Gastrocnemius medialis (tissue), 4 donors: ENCODE results near the gene ITGA11. TPM values are rescaled to one million over a fixed set of nuclear protein-coding genes. Genes with fewer than 3 reads are reported as not detected.

Experiments
- ATAC-seq, 2 donors: fragments of 150-250 bp; one replicate each; pipeline ENCODE4 v1.9.1; 2016
- DNase-seq, 2 donors: peaks; one replicate each; pipeline ENCODE4 v3.0.0-alpha.2; 2019
- H3K27ac ChIP-seq, 4 donors: fragments of 200-600 bp; sonication (generic); 1 replicate in 1 of 4; 2 replicates in 3 of 4; pipeline ENCODE4 v1.5.1; 2016 to 2018; ENCODE audit warnings: mild to moderate bottlenecking in 2 of 4, moderate library complexity in 1 of 4
- H3K27me3 ChIP-seq, 3 donors: fragments of 200-600 bp; sonication (generic) in 2 of 3; 1 replicate in 1 of 3; 2 replicates in 2 of 3; pipeline versions ENCODE4 v1.5.1 to v1.6.0; 2016 to 2019; ENCODE audit warnings: mild to moderate bottlenecking in 1 of 3, moderate library complexity in 1 of 3
- H3K36me3 ChIP-seq, 2 donors: fragments of 200-600 bp; sonication (generic) in 1 of 2; one replicate each; pipeline ENCODE4 v1.5.1; 2017 to 2018
- H3K4me1 ChIP-seq, 2 donors: fragments of 200-600 bp; sonication (generic) in 1 of 2; one replicate each; pipeline ENCODE4 v1.5.1; 2016 to 2017; ENCODE audit warnings: mild to moderate bottlenecking in 2 of 2
- H3K4me3 ChIP-seq, 4 donors: fragments of 200-600 bp; sonication (generic) in 3 of 4; 1 replicate in 1 of 4; 2 replicates in 3 of 4; pipeline ENCODE4 v1.5.1; 2016 to 2019; ENCODE audit warnings: mild to moderate bottlenecking in 2 of 4
- H3K9me3 ChIP-seq, 3 donors: fragments of 200-600 bp; sonication (generic) in 2 of 3; 1 replicate in 1 of 3; 2 replicates in 2 of 3; pipeline ENCODE4 v1.5.1; 2016 to 2019
- POLR2A ChIP-seq, 2 donors: fragments of 450-650 bp; IDR thresholded peaks; one replicate each; pipeline ENCODE4 v1.6.1; 2017; ENCODE audit warnings: antibody characterized with exemption in 2 of 2, mild to moderate bottlenecking in 2 of 2, moderate library complexity in 2 of 2
- in situ Hi-C, 4 donors: fragments of 200-750 bp; cut with MboI; loops; one replicate each; pipeline versions ENCODE4 v1.15.0 to v1.8.0; 2017; ENCODE audit warnings: low sequenced_read_pairs in 4 of 4
- intact Hi-C: fragments of 100-400 bp; cut with DNase I; formaldehyde crosslinking; loops from one replicate; pipeline ENCODE4 v1.15.1; 2023; ENCODE audit warnings: low total_unique reads
- total RNA-seq, 4 donors: library from RNA; depleted of rRNA; stranded (reverse); fragments of >200 nt; gene quantifications; one replicate each; pipeline versions ENCODE4 v1.1.0 to v1.2.3, GENCODE V29; 2016
- TF ChIP-seq, protein P1 (sequence below), 5 experiments: fragments of 450-650 bp in 3 of 5; fragments of 200-600 bp in 2 of 5; sonication (generic) in 2 of 5; IDR thresholded peaks in 4 of 5; conservative IDR thresholded peaks in 1 of 5; 1 replicate in 4 of 5; 2 replicates in 1 of 5; pipeline ENCODE4 v1.5.1; 2016 to 2019; ENCODE audit warnings: antibody characterized with exemption in 5 of 5, mild to moderate bottlenecking in 3 of 5, moderate library complexity in 3 of 5

ITGA11 gene
- total RNA-seq, 4 donors from 2014 or later, result 1.5 to 12.0 (median 2.5) TPM

DNA sequence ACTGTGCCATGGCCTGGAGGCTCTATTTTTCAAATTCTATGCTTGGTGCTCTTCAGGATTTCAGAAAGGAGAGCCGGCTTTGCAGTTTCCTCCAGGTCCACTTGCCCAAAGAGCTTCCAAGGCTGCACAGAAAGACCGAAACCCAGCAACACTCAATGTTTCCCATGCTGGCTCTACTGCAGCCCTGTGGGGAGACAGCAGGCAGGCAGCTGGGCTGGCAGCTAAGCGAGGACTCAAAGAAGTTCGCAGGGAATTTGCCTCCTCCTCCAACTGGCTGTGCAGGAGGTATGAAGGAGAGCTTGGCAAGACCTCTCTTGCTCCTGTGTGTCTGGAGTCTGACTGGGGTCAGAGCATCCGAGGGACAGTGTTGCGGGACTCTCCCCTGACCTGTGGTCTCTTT, 17.4 kb upstream of the ITGA11 start:
- no peaks in the 10 kb centered on the region for H3K4me1 ChIP-seq
- ATAC-seq (no peak), DNase-seq (no peak)
- in situ Hi-C loops (no loop called here), intact Hi-C loops (no loop called here)
- no peaks in the 10 kb centered on the region for H3K36me3 ChIP-seq
- H3K9me3 ChIP-seq, result no peaks in the 10 kb centered on the region
- no peak overlapping the region for H3K27ac ChIP-seq
- H3K4me3 ChIP-seq, result no peak overlapping the region
- TF ChIP-seq POLR2A (IDR thresholded peaks at IDR 0.05), result no peak
- TF ChIP-seq, protein P1, sequence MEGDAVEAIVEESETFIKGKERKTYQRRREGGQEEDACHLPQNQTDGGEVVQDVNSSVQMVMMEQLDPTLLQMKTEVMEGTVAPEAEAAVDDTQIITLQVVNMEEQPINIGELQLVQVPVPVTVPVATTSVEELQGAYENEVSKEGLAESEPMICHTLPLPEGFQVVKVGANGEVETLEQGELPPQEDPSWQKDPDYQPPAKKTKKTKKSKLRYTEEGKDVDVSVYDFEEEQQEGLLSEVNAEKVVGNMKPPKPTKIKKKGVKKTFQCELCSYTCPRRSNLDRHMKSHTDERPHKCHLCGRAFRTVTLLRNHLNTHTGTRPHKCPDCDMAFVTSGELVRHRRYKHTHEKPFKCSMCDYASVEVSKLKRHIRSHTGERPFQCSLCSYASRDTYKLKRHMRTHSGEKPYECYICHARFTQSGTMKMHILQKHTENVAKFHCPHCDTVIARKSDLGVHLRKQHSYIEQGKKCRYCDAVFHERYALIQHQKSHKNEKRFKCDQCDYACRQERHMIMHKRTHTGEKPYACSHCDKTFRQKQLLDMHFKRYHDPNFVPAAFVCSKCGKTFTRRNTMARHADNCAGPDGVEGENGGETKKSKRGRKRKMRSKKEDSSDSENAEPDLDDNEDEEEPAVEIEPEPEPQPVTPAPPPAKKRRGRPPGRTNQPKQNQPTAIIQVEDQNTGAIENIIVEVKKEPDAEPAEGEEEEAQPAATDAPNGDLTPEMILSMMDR (IDR thresholded peaks at IDR 0.05 in 4 of 5, conservative IDR thresholded peaks at IDR 0.05 in 1 of 5), result no peak
- peaks cover 0 to 9% (median 7%) of the 10 kb centered on the region in 3 donors for H3K27me3 ChIP-seq

DNA sequence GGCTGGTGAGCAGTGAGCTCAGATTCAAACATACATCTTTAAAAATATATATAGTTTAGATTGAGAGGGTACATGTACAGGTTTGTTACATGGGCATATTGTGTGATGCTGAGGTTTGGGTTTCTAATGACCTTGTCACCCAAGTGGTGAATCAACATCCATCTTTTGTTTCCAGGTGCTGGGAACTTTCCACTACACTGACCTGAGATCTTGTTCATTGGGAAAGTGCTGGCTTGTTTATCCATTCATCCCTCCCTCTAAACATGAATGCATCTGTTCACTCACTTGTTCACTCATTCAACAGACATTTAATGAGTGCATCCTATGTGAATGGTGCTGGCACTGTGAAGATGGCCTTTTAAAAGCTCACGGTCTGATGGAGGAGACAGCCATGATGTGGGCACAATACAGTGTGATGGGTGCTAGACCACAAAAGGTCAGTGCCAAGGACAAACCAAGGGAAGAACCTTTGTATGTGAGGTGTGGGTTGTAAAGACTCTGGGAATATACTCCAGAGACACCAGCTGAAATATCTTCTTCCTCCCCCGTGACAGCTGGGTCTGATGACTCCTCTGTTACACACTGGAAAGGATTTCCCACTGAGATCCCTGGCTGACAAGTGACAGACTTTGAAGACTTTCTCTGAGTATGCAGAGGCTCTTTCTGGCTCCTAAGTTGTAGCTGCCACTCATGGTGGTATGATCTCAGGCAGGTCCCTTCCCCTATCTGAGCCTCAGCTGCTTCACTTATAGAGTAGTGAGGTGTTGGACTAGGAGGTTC, 16.2 kb upstream of the ITGA11 start:
- Histone ChIP-seq H3K9me3 (no peaks in the 10 kb centered on the region), H3K27me3 (peaks cover 0 to 9% (median 7%) of the 10 kb centered on the region in 3 donors), H3K4me1 (no peaks in the 10 kb centered on the region), H3K36me3 (no peaks in the 10 kb centered on the region), H3K27ac (no peak overlapping the region), H3K4me3 (no peak overlapping the region)
- intact Hi-C loops, result no loop called here
- in situ Hi-C loops, result no loop called here
- no peak for DNase-seq
- TF ChIP-seq, protein P1 (IDR thresholded peaks at IDR 0.05 in 4 of 5, conservative IDR thresholded peaks at IDR 0.05 in 1 of 5), result no peak
- no peak for TF ChIP-seq POLR2A (IDR thresholded peaks at IDR 0.05)
- ATAC-seq, result no peak

DNA sequence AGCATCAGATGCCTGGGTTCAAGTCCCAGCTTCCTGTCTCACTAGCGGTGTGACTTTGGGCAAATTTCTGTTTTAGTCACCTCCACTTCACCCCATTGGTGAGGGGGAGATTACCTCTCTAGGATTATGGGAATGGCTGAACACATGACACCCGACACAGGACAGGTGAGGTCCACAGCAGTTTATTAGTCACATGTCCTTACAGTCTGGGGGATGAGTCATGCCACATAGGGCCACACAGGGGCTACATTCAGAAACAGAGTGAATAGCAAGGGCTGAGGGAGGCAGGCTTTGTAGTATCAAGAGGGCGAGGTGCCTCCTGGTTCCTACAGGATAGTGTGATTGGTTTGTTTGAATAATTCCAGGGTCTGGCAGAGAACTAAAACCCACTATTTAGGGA, 15.2 kb upstream of the ITGA11 start:
- DNase-seq (no peak), ATAC-seq (no peak)
- Histone ChIP-seq H3K4me1 (no peaks in the 10 kb centered on the region), H3K9me3 (no peaks in the 10 kb centered on the region), H3K27ac (no peak overlapping the region), H3K27me3 (peaks cover 0 to 4% (median 4%) of the 10 kb centered on the region in 3 donors), H3K4me3 (no peak overlapping the region), H3K36me3 (no peaks in the 10 kb centered on the region)
- TF ChIP-seq, protein P1 (IDR thresholded peaks at IDR 0.05 in 4 of 5, conservative IDR thresholded peaks at IDR 0.05 in 1 of 5), result no peak
- TF ChIP-seq POLR2A (IDR thresholded peaks at IDR 0.05), result no peak
- intact Hi-C loops (no loop called here), in situ Hi-C loops (no loop called here)

DNA sequence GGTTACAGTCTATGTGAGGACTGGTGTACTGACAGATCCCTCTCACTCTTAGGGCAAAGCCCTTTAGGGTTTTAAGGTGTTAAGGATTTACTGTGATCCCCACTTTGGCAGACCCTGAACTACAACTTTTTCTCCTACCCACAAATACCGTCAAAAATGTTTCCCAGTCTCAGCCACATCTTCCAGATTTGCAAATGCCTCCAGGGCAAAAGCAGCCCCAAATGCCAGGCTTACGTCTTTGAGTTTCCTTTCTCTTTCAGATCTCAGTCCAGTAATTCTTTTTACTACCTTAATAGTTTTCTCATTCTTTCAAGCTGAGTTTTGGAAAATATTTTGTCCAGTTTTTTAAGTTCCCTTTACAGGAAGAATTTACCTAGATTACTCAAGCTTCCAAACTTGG, 13.4 kb upstream of the ITGA11 start:
- no peak overlapping the region for H3K4me3 ChIP-seq
- in situ Hi-C loops, result no loop called here
- no peak overlapping the region for H3K27ac ChIP-seq
- peaks cover 0 to 4% (median under 1%) of the 10 kb centered on the region in 3 donors for H3K27me3 ChIP-seq
- TF ChIP-seq POLR2A (IDR thresholded peaks at IDR 0.05), result no peak
- TF ChIP-seq, protein P1 (IDR thresholded peaks at IDR 0.05 in 4 of 5, conservative IDR thresholded peaks at IDR 0.05 in 1 of 5), result no peak
- DNase-seq (no peak), ATAC-seq (no peak)
- H3K9me3 ChIP-seq, result no peaks in the 10 kb centered on the region
- intact Hi-C loops, result no loop called here
- H3K4me1 ChIP-seq, result no peaks in the 10 kb centered on the region
- H3K36me3 ChIP-seq, result no peaks in the 10 kb centered on the region
